K562 (cell line): ENCODE data around the gene IL1RL2. TPM values are rescaled to one million over a fixed set of nuclear protein-coding genes. Genes with fewer than 3 reads are reported as not detected.

Experiments used
- ATAC-seq: fragments of 200-7000 bp; cut with Tn5 transposase; 3 replicates; pipeline ENCODE4 v1.9.1; 2020; ENCODE audit warnings: moderate library complexity
- BruUV-seq: library from RNA; stranded (reverse); fragments of 400-500 nt; replicated peaks from 2 replicates; lab custom pipeline; 2021; lab: Mats Ljungman, UMichigan
- CTCF ChIA-PET: fragments of 300-600 bp; formaldehyde crosslinking; extraction: SDS; loops from one replicate; lab custom pipeline; 2021; ENCODE audit warnings: low intra/inter-chr PET ratio; lab: Yijun Ruan, JAX
- POLR2A ChIA-PET: fragments of 300-600, 350-650 bp; sonication (Branson Sonifier 250); formaldehyde crosslinking; extraction: SDS; loops from one replicate; lab custom pipeline; 2021; ENCODE audit warnings: antibody characterized with exemption, inconsistent platforms; lab: Yijun Ruan, JAX
- DNase-seq, 4 experiments: peaks; one replicate each; pipeline versions ENCODE4 v3.0.0 to v3.0.0-alpha.2; 2011 to 2018; ENCODE audit warnings: low spot score in 3 of 4, mixed read lengths in 3 of 4; ENCODE audit errors: extremely low read depth in 1 of 4
- FAIRE-seq: peaks from 2 replicates; lab custom pipeline; 2011; peaks lifted over from hg19 to GRCh38; lab: Jason Lieb, UNC
- H2AFZ ChIP-seq: 2 replicates; pipeline ENCODE4 v1.6.0; 2011; ENCODE audit warnings: low read depth, low read length, control low read depth, inconsistent platforms
- H3K27ac ChIP-seq: fragments of 200-600 bp; 3 replicates; pipeline ENCODE4 v1.8.0; 2011; ENCODE audit warnings: low read depth, mild to moderate bottlenecking, control low read depth, inconsistent platforms, low read length, moderate library complexity, mixed read lengths; ENCODE audit errors: extremely low read depth
- H3K27me3 ChIP-seq, 2 experiments: fragments of 300-600 bp in 1 of 2; 2 replicates in 1 of 2; 3 replicates in 1 of 2; pipeline versions ENCODE4 v1.6.0 to v1.8.0; 2011; ENCODE audit warnings: inconsistent platforms in 2 of 2, low read length in 2 of 2, mild to moderate bottlenecking in 1 of 2, mixed read lengths in 1 of 2, moderate library complexity in 1 of 2; ENCODE audit not compliant: control insufficient read depth in 2 of 2, insufficient read depth in 2 of 2
- H3K36me3 ChIP-seq: fragments of 300-600 bp; 3 replicates; pipeline ENCODE4 v1.8.0; 2011; ENCODE audit warnings: mild to moderate bottlenecking, low read length, inconsistent platforms; ENCODE audit not compliant: control insufficient read depth, insufficient read depth
- H3K4me1 ChIP-seq, 2 experiments: fragments of 200-600 bp in 1 of 2; replicated peaks in 1 of 2; 2 replicates in 1 of 2; 3 replicates in 1 of 2; pipeline versions ENCODE4 v1.5.1 to v1.8.0; 2011; ENCODE audit warnings: inconsistent platforms in 2 of 2, low read length in 2 of 2, mild to moderate bottlenecking in 1 of 2, mixed read lengths in 1 of 2, moderate library complexity in 1 of 2; ENCODE audit not compliant: control insufficient read depth in 2 of 2, insufficient read depth in 2 of 2
- H3K4me2 ChIP-seq: 2 replicates; pipeline ENCODE4 v1.6.1; 2011; ENCODE audit warnings: low read length, control low read depth, inconsistent platforms, mixed read lengths; ENCODE audit not compliant: insufficient read depth
- H3K4me3 ChIP-seq: fragments of 200-600 bp; sonication (generic), shearing (Covaris generic); 2 replicates; pipeline ENCODE4 v1.5.1; 2016; ENCODE audit warnings: control low read depth, inconsistent platforms
- H3K79me2 ChIP-seq: fragments of 200-600 bp; 3 replicates; pipeline ENCODE4 v1.8.0; 2011; ENCODE audit warnings: low read length, inconsistent platforms; ENCODE audit not compliant: control insufficient read depth, insufficient read depth
- H3K9ac ChIP-seq, 2 experiments: 2 replicates each; pipeline versions ENCODE4 v1.6.0 to v1.6.1; 2011; ENCODE audit warnings: low read depth in 2 of 2, low read length in 2 of 2, control low read depth in 1 of 2, inconsistent platforms in 1 of 2, mild to moderate bottlenecking in 1 of 2, mixed read lengths in 1 of 2; ENCODE audit not compliant: insufficient read depth in 1 of 2
- H3K9me1 ChIP-seq: one replicate; pipeline ENCODE4 v1.6.0; 2011; ENCODE audit warnings: inconsistent platforms, mild to moderate bottlenecking, low read length, moderate library complexity; ENCODE audit not compliant: control insufficient read depth, insufficient read depth
- H3K9me3 ChIP-seq: replicated peaks from 2 replicates; pipeline ENCODE4 v1.5.1; 2011; ENCODE audit warnings: low read depth, low read length, inconsistent platforms; ENCODE audit not compliant: control insufficient read depth, insufficient read depth
- H4K20me1 ChIP-seq: replicated peaks from 2 replicates; pipeline ENCODE4 v1.6.1; 2011; ENCODE audit warnings: low read length, inconsistent platforms, mixed read lengths; ENCODE audit not compliant: control insufficient read depth, insufficient read depth
- GATA2 ChIP-seq: sonication (generic); formaldehyde crosslinking; IDR thresholded peaks from 2 replicates; pipeline ENCODE4 v1.4.0; 2020; ENCODE audit warnings: mild to moderate bottlenecking, missing genetic modification reagents
- PHF8 ChIP-seq: fragments of 200-600 bp; sonication (generic); IDR thresholded peaks from 2 replicates; pipeline ENCODE4 v1.6.1; 2012; ENCODE audit warnings: mixed run types, mild to moderate bottlenecking, inconsistent platforms, low read length, moderate library complexity, borderline replicate concordance
- RUNX1 ChIP-seq: sonication (generic); IDR thresholded peaks from 2 replicates; pipeline ENCODE4 v1.6.1; 2016; ENCODE audit warnings: antibody characterized with exemption, low read depth
- WGBS: fragments of 100-300 bp; shearing (Covaris generic); methylation state at CpG from one replicate; pipeline ENCODE4 v1.1.6; 2016; ENCODE audit warnings: low coverage, mixed read lengths; ENCODE audit not compliant: insufficient coverage; ENCODE audit errors: missing lambda C conversion rate; 5-methylcytosine and 5-hydroxymethylcytosine counted together
- in situ Hi-C: fragments of 300-500 bp; cut with MboI; formaldehyde crosslinking; loops from 4 replicates; pipeline ENCODE4 v1.15.0; 2018; ENCODE audit warnings: inconsistent platforms, mixed read lengths
- intact Hi-C: fragments of 100-400 bp; cut with micrococcal nuclease; formaldehyde crosslinking; loops from 2 replicates; pipeline ENCODE4 v1.14.2; 2022
- polyA plus RNA-seq, 8 experiments: library from polyadenylated mRNA; depleted of rRNA in 4 of 8; stranded (reverse) in 5 of 8; unstranded in 3 of 8; fragments of >200 nt; fragmentation: Nextera tagmentation in 2 of 8; fragmentation: Illumina TruSeq in 1 of 8; extraction: Ambion mirVana in 2 of 8; extraction: Trizol in 1 of 8; gene quantifications; 2 replicates each; pipeline versions ENCODE4 v1.2.1 to v1.2.3, GENCODE V29; 2011 to 2014; ENCODE audit warnings: inconsistent platforms in 1 of 8, missing spikeins in 1 of 8
- total RNA-seq, 7 experiments: library from RNA; depleted of rRNA in 6 of 7; stranded (reverse); fragments of >200 nt in 6 of 7; fragmentation: Illumina TruSeq in 2 of 7; extraction: Trizol in 2 of 7; gene quantifications; 2 replicates each; pipeline versions ENCODE4 v1.2.1 to v1.2.3, GENCODE V29; 2011 to 2021; ENCODE audit warnings: low replicate concordance in 1 of 7
- TF ChIP-seq, protein P1 (sequence below): fragments of 200-600 bp; sonication (generic); IDR thresholded peaks from one replicate; pipeline ENCODE4 v1.6.1; 2012; ENCODE audit warnings: mild to moderate bottlenecking, low read depth, low read length, inconsistent platforms
- TF ChIP-seq, protein P2 (sequence below), 2 experiments: fragments of 150-350 bp in 1 of 2; IDR thresholded peaks; 2 replicates each; pipeline ENCODE4 v1.6.1; 2012 to 2016; ENCODE audit warnings: low read depth in 2 of 2, low read length in 2 of 2, mild to moderate bottlenecking in 1 of 2, moderate library complexity in 1 of 2

IL1RL2 gene
- total and polyA plus RNA-seq, 9 of the 15 experiments (the other 6 are each of a cell fraction or from before 2014, with no cell fraction given): not detected

DNA sequence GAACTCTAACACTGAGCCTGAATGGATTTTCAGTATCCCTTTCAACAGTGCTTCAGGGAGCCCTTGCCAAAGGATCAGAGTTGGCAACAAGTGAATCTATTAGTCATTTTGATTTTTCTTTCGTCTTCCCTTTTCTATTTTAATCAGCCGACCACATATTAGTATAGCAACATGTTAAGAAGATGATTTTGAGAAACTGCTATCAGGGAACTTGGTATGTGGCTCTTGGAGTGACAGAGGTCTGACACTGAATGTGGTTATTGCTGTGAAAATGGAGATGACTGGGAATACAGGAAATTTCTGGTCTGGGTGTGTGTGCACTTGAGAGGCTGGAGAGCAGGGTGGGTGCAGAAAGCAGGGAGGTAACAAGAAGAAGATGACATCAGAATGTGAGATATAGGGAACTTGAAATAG is 95.9 kb downstream of the IL1RL2 start:
- 11% methylated on average over 2 of the region's 2 CpGs for WGBS
- DNase-seq (no peak), FAIRE-seq (no peak), ATAC-seq (no peak)
- Histone ChIP-seq H3K79me2 (no peaks in the 10 kb centered on the region), H3K9me1 (no peaks in the 10 kb centered on the region), H3K4me2 (no peak overlapping the region), H3K27ac (no peak overlapping the region), H3K27me3 (peaks cover 0 to 2% of the 10 kb centered on the region in 2 experiments; a peak in 1 of 5 replicates), H3K4me3 (no peak overlapping the region), H2AFZ (no peak overlapping the region), H3K9ac (no peak overlapping the region), H3K4me1 (no peaks in the 10 kb centered on the region), H3K36me3 (no peaks in the 10 kb centered on the region), H3K9me3 (no peaks in the 10 kb centered on the region), H4K20me1 (no peaks in the 10 kb centered on the region)
- BruUV-seq: no TSS peak
- in situ Hi-C loops (no loop called here), intact Hi-C loops (no loop called here)
- ChIA-PET CTCF (no interaction called here), POLR2A (interaction anchor here (0.6 kb wide), 1 partner anchor 438 kb away, joined by 3 read pairs; no protein-coding TSS in a partner anchor)
- TF ChIP-seq, protein P1, sequence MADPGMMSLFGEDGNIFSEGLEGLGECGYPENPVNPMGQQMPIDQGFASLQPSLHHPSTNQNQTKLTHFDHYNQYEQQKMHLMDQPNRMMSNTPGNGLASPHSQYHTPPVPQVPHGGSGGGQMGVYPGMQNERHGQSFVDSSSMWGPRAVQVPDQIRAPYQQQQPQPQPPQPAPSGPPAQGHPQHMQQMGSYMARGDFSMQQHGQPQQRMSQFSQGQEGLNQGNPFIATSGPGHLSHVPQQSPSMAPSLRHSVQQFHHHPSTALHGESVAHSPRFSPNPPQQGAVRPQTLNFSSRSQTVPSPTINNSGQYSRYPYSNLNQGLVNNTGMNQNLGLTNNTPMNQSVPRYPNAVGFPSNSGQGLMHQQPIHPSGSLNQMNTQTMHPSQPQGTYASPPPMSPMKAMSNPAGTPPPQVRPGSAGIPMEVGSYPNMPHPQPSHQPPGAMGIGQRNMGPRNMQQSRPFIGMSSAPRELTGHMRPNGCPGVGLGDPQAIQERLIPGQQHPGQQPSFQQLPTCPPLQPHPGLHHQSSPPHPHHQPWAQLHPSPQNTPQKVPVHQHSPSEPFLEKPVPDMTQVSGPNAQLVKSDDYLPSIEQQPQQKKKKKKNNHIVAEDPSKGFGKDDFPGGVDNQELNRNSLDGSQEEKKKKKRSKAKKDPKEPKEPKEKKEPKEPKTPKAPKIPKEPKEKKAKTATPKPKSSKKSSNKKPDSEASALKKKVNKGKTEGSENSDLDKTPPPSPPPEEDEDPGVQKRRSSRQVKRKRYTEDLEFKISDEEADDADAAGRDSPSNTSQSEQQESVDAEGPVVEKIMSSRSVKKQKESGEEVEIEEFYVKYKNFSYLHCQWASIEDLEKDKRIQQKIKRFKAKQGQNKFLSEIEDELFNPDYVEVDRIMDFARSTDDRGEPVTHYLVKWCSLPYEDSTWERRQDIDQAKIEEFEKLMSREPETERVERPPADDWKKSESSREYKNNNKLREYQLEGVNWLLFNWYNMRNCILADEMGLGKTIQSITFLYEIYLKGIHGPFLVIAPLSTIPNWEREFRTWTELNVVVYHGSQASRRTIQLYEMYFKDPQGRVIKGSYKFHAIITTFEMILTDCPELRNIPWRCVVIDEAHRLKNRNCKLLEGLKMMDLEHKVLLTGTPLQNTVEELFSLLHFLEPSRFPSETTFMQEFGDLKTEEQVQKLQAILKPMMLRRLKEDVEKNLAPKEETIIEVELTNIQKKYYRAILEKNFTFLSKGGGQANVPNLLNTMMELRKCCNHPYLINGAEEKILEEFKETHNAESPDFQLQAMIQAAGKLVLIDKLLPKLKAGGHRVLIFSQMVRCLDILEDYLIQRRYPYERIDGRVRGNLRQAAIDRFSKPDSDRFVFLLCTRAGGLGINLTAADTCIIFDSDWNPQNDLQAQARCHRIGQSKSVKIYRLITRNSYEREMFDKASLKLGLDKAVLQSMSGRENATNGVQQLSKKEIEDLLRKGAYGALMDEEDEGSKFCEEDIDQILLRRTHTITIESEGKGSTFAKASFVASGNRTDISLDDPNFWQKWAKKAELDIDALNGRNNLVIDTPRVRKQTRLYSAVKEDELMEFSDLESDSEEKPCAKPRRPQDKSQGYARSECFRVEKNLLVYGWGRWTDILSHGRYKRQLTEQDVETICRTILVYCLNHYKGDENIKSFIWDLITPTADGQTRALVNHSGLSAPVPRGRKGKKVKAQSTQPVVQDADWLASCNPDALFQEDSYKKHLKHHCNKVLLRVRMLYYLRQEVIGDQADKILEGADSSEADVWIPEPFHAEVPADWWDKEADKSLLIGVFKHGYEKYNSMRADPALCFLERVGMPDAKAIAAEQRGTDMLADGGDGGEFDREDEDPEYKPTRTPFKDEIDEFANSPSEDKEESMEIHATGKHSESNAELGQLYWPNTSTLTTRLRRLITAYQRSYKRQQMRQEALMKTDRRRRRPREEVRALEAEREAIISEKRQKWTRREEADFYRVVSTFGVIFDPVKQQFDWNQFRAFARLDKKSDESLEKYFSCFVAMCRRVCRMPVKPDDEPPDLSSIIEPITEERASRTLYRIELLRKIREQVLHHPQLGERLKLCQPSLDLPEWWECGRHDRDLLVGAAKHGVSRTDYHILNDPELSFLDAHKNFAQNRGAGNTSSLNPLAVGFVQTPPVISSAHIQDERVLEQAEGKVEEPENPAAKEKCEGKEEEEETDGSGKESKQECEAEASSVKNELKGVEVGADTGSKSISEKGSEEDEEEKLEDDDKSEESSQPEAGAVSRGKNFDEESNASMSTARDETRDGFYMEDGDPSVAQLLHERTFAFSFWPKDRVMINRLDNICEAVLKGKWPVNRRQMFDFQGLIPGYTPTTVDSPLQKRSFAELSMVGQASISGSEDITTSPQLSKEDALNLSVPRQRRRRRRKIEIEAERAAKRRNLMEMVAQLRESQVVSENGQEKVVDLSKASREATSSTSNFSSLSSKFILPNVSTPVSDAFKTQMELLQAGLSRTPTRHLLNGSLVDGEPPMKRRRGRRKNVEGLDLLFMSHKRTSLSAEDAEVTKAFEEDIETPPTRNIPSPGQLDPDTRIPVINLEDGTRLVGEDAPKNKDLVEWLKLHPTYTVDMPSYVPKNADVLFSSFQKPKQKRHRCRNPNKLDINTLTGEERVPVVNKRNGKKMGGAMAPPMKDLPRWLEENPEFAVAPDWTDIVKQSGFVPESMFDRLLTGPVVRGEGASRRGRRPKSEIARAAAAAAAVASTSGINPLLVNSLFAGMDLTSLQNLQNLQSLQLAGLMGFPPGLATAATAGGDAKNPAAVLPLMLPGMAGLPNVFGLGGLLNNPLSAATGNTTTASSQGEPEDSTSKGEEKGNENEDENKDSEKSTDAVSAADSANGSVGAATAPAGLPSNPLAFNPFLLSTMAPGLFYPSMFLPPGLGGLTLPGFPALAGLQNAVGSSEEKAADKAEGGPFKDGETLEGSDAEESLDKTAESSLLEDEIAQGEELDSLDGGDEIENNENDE: no peak
- TF ChIP-seq, protein P2, sequence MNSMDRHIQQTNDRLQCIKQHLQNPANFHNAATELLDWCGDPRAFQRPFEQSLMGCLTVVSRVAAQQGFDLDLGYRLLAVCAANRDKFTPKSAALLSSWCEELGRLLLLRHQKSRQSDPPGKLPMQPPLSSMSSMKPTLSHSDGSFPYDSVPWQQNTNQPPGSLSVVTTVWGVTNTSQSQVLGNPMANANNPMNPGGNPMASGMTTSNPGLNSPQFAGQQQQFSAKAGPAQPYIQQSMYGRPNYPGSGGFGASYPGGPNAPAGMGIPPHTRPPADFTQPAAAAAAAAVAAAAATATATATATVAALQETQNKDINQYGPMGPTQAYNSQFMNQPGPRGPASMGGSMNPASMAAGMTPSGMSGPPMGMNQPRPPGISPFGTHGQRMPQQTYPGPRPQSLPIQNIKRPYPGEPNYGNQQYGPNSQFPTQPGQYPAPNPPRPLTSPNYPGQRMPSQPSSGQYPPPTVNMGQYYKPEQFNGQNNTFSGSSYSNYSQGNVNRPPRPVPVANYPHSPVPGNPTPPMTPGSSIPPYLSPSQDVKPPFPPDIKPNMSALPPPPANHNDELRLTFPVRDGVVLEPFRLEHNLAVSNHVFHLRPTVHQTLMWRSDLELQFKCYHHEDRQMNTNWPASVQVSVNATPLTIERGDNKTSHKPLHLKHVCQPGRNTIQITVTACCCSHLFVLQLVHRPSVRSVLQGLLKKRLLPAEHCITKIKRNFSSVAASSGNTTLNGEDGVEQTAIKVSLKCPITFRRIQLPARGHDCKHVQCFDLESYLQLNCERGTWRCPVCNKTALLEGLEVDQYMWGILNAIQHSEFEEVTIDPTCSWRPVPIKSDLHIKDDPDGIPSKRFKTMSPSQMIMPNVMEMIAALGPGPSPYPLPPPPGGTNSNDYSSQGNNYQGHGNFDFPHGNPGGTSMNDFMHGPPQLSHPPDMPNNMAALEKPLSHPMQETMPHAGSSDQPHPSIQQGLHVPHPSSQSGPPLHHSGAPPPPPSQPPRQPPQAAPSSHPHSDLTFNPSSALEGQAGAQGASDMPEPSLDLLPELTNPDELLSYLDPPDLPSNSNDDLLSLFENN (IDR thresholded peaks at IDR 0.05; ENCODE audit: low read depth in 2 of 2, low read length in 2 of 2): no peak
- no peak for TF ChIP-seq RUNX1
- no peak for TF ChIP-seq GATA2
- no peak for TF ChIP-seq PHF8
